ENCODE measurements around the gene LAMA2. TPM values are rescaled to one million over a fixed set of nuclear protein-coding genes. Genes with fewer than 3 reads are reported as not detected.

LAMA2 gene
- total and polyA plus RNA-seq, 2 donors (not counting 3 experiments of a cell fraction or from before 2014, with no cell fraction given): 0.51 to 0.75 TPM

GRCh38 chr6:129289442-129289841, 406.5 kb downstream of the LAMA2 start:
- Histone ChIP-seq H4K20me1 (replicated peaks; ENCODE audit: control insufficient read depth, extremely low read depth, insufficient read depth, low read length) (no peaks in the 10 kb centered on the region), H3K9me1 (replicated peaks; ENCODE audit: control insufficient read depth, extremely low read depth, insufficient read depth, low read length) (no peaks in the 10 kb centered on the region), H3K9me3 (replicated peaks; ENCODE audit: control insufficient read depth, insufficient read depth, low read length) (no peaks in the 10 kb centered on the region), H3K79me2 (ENCODE audit: control insufficient read depth, insufficient read depth, low read length) (no peaks in the 10 kb centered on the region), H2AFZ (ENCODE audit: low read depth, low read length) (no peak overlapping the region), H3K4me1 (ENCODE audit: control insufficient read depth, extremely low read depth, insufficient read depth, low read length) (no peaks in the 10 kb centered on the region), H3K27me3 (ENCODE audit: control insufficient read depth in 2 of 2, insufficient read depth in 2 of 2, low read length in 2 of 2) (peaks cover 5 to 11% of the 10 kb centered on the region in 2 experiments), H3K4me3 (replicated peaks in 1 of 3; ENCODE audit: insufficient read depth in 1 of 3, low read depth in 1 of 3, low read length in 3 of 3) (no peak overlapping the region), H3K4me2 (ENCODE audit: insufficient read depth, low read length) (no peak overlapping the region), H3K9ac (replicated peaks; ENCODE audit: extremely low read depth, insufficient read depth, low read length) (no peak overlapping the region), H3K36me3 (ENCODE audit: control insufficient read depth in 2 of 2, extremely low read depth in 1 of 2, insufficient read depth in 2 of 2, low read length in 2 of 2) (no peaks in the 10 kb centered on the region), H3K27ac (ENCODE audit: insufficient read depth, low read depth, low read length) (no peak overlapping the region)
- BruUV-seq (replicated peaks): no TSS peak
- dilution Hi-C loops (cut with MboI; ENCODE audit: extremely low pct_ligation_motif_present, low sequenced_read_pairs): no loop called here
- ChIA-PET CTCF (interaction anchor here (1.6 kb wide), 1 partner anchor 37 kb away, joined by 6 read pairs; no protein-coding TSS in a partner anchor), POLR2A (no interaction called here)
- TF ChIP-seq CTCF (IDR thresholded peaks at IDR 0.05; ENCODE audit: extremely low read depth in 1 of 2, insufficient read depth in 1 of 2, low read depth in 1 of 2, low read length in 2 of 2) (no peak), POLR2A (IDR thresholded peaks at IDR 0.05; ENCODE audit: low read depth, low read length) (no peak), JUN (IDR thresholded peaks at IDR 0.05; ENCODE audit: borderline replicate concordance, insufficient read depth, insufficient read length, low read depth) (no peak), MAX (IDR thresholded peaks at IDR 0.05; ENCODE audit: insufficient read depth, insufficient read length) (no peak), EZH2 (IDR thresholded peaks at IDR 0.05; ENCODE audit: borderline replicate concordance, low read depth, low read length, severe bottlenecking) (no peak), FOS (IDR thresholded peaks at IDR 0.05; ENCODE audit: borderline replicate concordance, insufficient read depth, low read length) (no peak), GATA2 (IDR thresholded peaks at IDR 0.05; ENCODE audit: insufficient read depth, insufficient read length, low read depth, low read length) (no peak), POLR2AphosphoS5 (IDR thresholded peaks at IDR 0.05; ENCODE audit: insufficient read depth, low read depth, low read length) (no peak), MYC (IDR thresholded peaks at IDR 0.05; ENCODE audit: low read depth, low read length) (no peak)
- DNase-seq (ENCODE audit: low read depth, low spot score): no peak
- no peak for FAIRE-seq
- intact Hi-C loops (cut with micrococcal nuclease): no loop called here

Data from endothelial cell of umbilical vein (primary cell).